Neural cell (in vitro differentiated cells): ENCODE measurements around the gene XIRP1. TPM values are rescaled to one million over a fixed set of nuclear protein-coding genes. Genes with fewer than 3 reads are reported as not detected.

Source experiments
- H2AFZ ChIP-seq: fragments of 200-600, 300-800 bp; sonication (generic), shearing (Covaris generic); 2 replicates; pipeline ENCODE4 v1.6.0; 2014; ENCODE audit warnings: low read depth, mild to moderate bottlenecking, antibody characterized with exemption, low read length, moderate library complexity
- H3F3A ChIP-seq: fragments of 200-600 bp; shearing (Covaris generic); 2 replicates; pipeline ENCODE4 v1.6.1; 2016; ENCODE audit warnings: mild to moderate bottlenecking, moderate library complexity, mixed read lengths, antibody characterized with exemption, low read length; ENCODE audit not compliant: insufficient read depth, poor library complexity, severe bottlenecking
- H3K27ac ChIP-seq: fragments of 200-600, 300-800 bp; sonication (generic), shearing (Covaris generic); 2 replicates; pipeline ENCODE4 v1.5.1; 2014; ENCODE audit warnings: mild to moderate bottlenecking, low read length, moderate library complexity
- H3K27me3 ChIP-seq: fragments of 300-800, 200-600 bp; sonication (generic), shearing (Covaris generic); 2 replicates; pipeline ENCODE4 v1.6.0; 2014; ENCODE audit warnings: mild to moderate bottlenecking, low read depth, low read length, moderate library complexity; ENCODE audit not compliant: insufficient read depth
- H3K36me3 ChIP-seq: fragments of 300-800, 200-600 bp; sonication (generic), shearing (Covaris generic); 2 replicates; pipeline ENCODE4 v1.5.1; 2014; ENCODE audit warnings: mild to moderate bottlenecking, antibody characterized with exemption, low read length, moderate library complexity; ENCODE audit not compliant: insufficient read depth
- H3K4me2 ChIP-seq: fragments of 300-800, 200-600 bp; sonication (generic), shearing (Covaris generic); 2 replicates; pipeline ENCODE4 v1.6.0; 2014; ENCODE audit warnings: mild to moderate bottlenecking, low read length
- H3K4me3 ChIP-seq: fragments of 300-800, 200-600 bp; sonication (generic), shearing (Covaris generic); 2 replicates; pipeline ENCODE4 v1.5.1; 2014; ENCODE audit warnings: mild to moderate bottlenecking, low read length, moderate library complexity
- H3K79me2 ChIP-seq: fragments of 200-600 bp; shearing (Covaris generic); replicated peaks from 2 replicates; pipeline ENCODE4 v1.6.0; 2014; ENCODE audit warnings: mild to moderate bottlenecking, low read length, moderate library complexity; ENCODE audit not compliant: insufficient read depth
- H3K9ac ChIP-seq: fragments of 300-800, 200-600 bp; sonication (generic), shearing (Covaris generic); 2 replicates; pipeline ENCODE4 v1.6.1; 2016; ENCODE audit warnings: mild to moderate bottlenecking, low read length, mixed read lengths
- H3K9me2 ChIP-seq: fragments of 200-600 bp; shearing (Covaris generic); 2 replicates; pipeline ENCODE4 v1.6.1; 2016; ENCODE audit warnings: mild to moderate bottlenecking, low read length, mixed read lengths; ENCODE audit not compliant: insufficient read depth
- H3K9me3 ChIP-seq: fragments of 200-600, 300-800 bp; sonication (generic), shearing (Covaris generic); 2 replicates; pipeline ENCODE4 v1.6.1; 2016; ENCODE audit warnings: mild to moderate bottlenecking, mixed run types, low read length, moderate library complexity, mixed read lengths
- H4K20me1 ChIP-seq: fragments of 200-600 bp; shearing (Covaris generic); 2 replicates; pipeline ENCODE4 v1.6.1; 2016; ENCODE audit warnings: mild to moderate bottlenecking, mixed run types; ENCODE audit not compliant: insufficient read depth
- EP300 ChIP-seq: fragments of 450-650 bp; conservative IDR thresholded peaks from 2 replicates; pipeline ENCODE4 v1.6.1; 2014; ENCODE audit warnings: antibody characterized with exemption, mild to moderate bottlenecking, moderate library complexity; ENCODE audit not compliant: poor library complexity, severe bottlenecking
- EZH2 ChIP-seq: fragments of 200-600, 300-800 bp; shearing (Covaris generic), sonication (generic); IDR thresholded peaks from 2 replicates; pipeline ENCODE4 v1.6.1; 2014; ENCODE audit warnings: antibody characterized with exemption, low read length, borderline replicate concordance, mild to moderate bottlenecking; ENCODE audit not compliant: insufficient read depth, poor library complexity, severe bottlenecking
- MXI1 ChIP-seq: fragments of 450-650 bp; conservative IDR thresholded peaks from 2 replicates; pipeline ENCODE4 v1.6.1; 2014; ENCODE audit warnings: antibody characterized with exemption, mild to moderate bottlenecking; ENCODE audit not compliant: poor library complexity, severe bottlenecking
- POLR2AphosphoS5 ChIP-seq: IDR thresholded peaks from 2 replicates; pipeline ENCODE4 v1.6.1; 2012
- RAD21 ChIP-seq: fragments of 450-650 bp; conservative IDR thresholded peaks from 2 replicates; pipeline ENCODE4 v1.6.1; 2014; ENCODE audit warnings: antibody characterized with exemption, mild to moderate bottlenecking, moderate library complexity
- SMC3 ChIP-seq: fragments of 450-650 bp; conservative IDR thresholded peaks from 2 replicates; pipeline ENCODE4 v1.6.1; 2014; ENCODE audit warnings: antibody characterized with exemption, mild to moderate bottlenecking, moderate library complexity; ENCODE audit not compliant: poor library complexity
- TAF1 ChIP-seq: IDR thresholded peaks from 2 replicates; pipeline ENCODE4 v1.6.1; 2012; ENCODE audit warnings: low read depth
- polyA plus RNA-seq: library from polyadenylated mRNA; depleted of rRNA; stranded (reverse); fragments of >200 nt; gene quantifications from 2 replicates; pipeline ENCODE4 v1.2.3, GENCODE V29; 2014
- TF ChIP-seq, protein P1 (sequence below): IDR thresholded peaks from 2 replicates; pipeline ENCODE4 v1.6.1; 2012; ENCODE audit warnings: borderline replicate concordance
- TF ChIP-seq, protein P2 (sequence below): fragments of 450-650 bp; IDR thresholded peaks from 2 replicates; pipeline ENCODE4 v1.5.1; 2014; ENCODE audit warnings: antibody characterized with exemption, mild to moderate bottlenecking, moderate library complexity; ENCODE audit not compliant: poor library complexity, severe bottlenecking

XIRP1 gene
- polyA plus RNA-seq, 1 donor from 2014 or later = not detected

DNA sequence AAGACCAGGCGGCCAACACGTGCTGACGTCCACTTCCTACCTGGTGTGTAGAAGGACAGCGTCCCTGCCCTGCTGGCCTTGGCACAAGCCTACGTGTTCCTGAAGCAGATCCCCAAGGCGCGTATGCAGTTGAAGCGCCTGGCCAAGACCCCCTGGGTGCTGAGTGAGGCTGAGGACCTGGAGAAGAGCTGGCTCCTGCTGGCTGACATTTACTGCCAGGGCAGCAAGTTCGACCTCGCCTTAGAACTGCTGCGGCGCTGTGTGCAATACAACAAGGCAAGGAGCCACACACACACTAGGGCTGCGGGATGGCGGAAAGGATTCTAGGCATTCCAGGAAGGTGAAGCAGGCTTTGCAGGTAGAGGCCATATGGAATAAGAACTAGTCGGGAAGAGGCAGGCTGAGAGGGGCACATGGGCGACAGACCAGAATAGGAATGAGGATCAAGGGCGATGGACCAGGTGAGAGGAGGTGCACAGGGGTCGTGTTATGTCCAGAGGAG lies 54.9 kb downstream of the XIRP1 start:
- Histone ChIP-seq H3K79me2 (no peaks in the 10 kb centered on the region), H4K20me1 (no peaks in the 10 kb centered on the region), H3K9me2 (no peaks in the 10 kb centered on the region), H3K36me3 (peaks cover 7% of the 10 kb centered on the region), H3K9me3 (no peaks in the 10 kb centered on the region), H3K9ac (no peak overlapping the region), H3K4me2 (no peak overlapping the region), H3K27me3 (no peaks in the 10 kb centered on the region), H3F3A (no peaks in the 10 kb centered on the region), H2AFZ (no peak overlapping the region), H3K4me3 (no peak overlapping the region), H3K27ac (no peak overlapping the region)
- TF ChIP-seq, protein P1, sequence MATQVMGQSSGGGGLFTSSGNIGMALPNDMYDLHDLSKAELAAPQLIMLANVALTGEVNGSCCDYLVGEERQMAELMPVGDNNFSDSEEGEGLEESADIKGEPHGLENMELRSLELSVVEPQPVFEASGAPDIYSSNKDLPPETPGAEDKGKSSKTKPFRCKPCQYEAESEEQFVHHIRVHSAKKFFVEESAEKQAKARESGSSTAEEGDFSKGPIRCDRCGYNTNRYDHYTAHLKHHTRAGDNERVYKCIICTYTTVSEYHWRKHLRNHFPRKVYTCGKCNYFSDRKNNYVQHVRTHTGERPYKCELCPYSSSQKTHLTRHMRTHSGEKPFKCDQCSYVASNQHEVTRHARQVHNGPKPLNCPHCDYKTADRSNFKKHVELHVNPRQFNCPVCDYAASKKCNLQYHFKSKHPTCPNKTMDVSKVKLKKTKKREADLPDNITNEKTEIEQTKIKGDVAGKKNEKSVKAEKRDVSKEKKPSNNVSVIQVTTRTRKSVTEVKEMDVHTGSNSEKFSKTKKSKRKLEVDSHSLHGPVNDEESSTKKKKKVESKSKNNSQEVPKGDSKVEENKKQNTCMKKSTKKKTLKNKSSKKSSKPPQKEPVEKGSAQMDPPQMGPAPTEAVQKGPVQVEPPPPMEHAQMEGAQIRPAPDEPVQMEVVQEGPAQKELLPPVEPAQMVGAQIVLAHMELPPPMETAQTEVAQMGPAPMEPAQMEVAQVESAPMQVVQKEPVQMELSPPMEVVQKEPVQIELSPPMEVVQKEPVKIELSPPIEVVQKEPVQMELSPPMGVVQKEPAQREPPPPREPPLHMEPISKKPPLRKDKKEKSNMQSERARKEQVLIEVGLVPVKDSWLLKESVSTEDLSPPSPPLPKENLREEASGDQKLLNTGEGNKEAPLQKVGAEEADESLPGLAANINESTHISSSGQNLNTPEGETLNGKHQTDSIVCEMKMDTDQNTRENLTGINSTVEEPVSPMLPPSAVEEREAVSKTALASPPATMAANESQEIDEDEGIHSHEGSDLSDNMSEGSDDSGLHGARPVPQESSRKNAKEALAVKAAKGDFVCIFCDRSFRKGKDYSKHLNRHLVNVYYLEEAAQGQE = no peak
- TF ChIP-seq RAD21 (no peak), SMC3 (no peak), POLR2AphosphoS5 (no peak), EP300 (no peak), TAF1 (no peak), EZH2 (no peak), MXI1 (no peak)
- TF ChIP-seq, protein P2, sequence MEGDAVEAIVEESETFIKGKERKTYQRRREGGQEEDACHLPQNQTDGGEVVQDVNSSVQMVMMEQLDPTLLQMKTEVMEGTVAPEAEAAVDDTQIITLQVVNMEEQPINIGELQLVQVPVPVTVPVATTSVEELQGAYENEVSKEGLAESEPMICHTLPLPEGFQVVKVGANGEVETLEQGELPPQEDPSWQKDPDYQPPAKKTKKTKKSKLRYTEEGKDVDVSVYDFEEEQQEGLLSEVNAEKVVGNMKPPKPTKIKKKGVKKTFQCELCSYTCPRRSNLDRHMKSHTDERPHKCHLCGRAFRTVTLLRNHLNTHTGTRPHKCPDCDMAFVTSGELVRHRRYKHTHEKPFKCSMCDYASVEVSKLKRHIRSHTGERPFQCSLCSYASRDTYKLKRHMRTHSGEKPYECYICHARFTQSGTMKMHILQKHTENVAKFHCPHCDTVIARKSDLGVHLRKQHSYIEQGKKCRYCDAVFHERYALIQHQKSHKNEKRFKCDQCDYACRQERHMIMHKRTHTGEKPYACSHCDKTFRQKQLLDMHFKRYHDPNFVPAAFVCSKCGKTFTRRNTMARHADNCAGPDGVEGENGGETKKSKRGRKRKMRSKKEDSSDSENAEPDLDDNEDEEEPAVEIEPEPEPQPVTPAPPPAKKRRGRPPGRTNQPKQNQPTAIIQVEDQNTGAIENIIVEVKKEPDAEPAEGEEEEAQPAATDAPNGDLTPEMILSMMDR = no peak

DNA sequence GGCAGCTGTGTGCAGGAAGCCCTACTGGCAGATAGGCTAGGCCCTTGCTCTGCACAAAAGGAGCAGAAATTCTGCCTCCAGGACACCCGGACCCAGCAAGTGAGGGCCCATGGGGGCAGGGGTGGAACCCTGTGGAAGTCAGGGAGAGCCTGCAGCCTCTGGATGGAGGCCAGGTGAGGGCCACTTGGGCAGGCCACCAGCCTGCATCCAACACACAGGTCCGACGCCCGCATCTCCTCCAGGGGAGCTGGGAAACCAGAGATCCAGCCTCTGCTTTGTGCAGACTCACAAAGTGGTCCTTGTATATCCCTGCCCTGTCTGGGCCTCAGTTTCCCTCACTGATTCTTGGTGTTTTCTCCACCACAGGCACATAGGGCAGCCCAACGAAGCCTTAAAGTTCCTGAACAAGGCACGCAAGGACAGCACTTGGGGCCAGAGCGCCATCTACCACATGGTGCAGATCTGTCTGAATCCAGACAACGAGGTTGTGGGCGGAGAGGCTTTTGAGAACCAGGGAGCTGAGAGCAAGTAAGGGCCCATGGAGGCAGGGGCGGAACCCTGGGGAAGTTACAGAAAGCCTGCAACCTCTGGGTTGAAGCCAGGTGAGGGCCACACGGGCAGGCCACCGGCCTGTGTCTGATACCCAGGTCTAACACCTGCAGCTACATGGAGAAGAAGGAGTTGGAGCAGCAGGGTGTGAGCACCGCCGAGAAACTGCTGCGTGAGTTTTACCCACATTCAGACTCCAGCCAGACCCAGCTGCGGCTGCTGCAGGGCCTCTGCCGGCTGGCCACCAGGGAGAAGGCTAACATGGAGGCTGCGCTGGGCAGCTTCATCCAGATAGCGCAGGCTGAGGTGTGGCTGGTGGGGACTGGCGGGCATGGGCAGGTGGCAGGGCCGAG lies 55.6 kb downstream of the XIRP1 start:
- Histone ChIP-seq H3K27me3 (no peaks in the 10 kb centered on the region), H3F3A (no peaks in the 10 kb centered on the region), H3K27ac (no peak overlapping the region), H3K36me3 (peaks cover 7% of the 10 kb centered on the region), H3K9ac (no peak overlapping the region), H3K9me3 (no peaks in the 10 kb centered on the region), H3K4me3 (no peak overlapping the region), H4K20me1 (no peaks in the 10 kb centered on the region), H2AFZ (no peak overlapping the region), H3K4me2 (no peak overlapping the region), H3K79me2 (no peaks in the 10 kb centered on the region), H3K9me2 (no peaks in the 10 kb centered on the region)
- TF ChIP-seq MXI1 (no peak), EP300 (no peak), TAF1 (no peak), EZH2 (no peak), RAD21 (no peak), POLR2AphosphoS5 (no peak), SMC3 (no peak)
- TF ChIP-seq, protein P1 = no peak
- TF ChIP-seq, protein P2 = no peak
